HG03571 (cell line): ENCODE data around the gene MTA3.
A peak's percentile ranks its signal among the peaks of the same experiment; 100 is the strongest.

Experiments used
- ATAC-seq: cut with Tn5 transposase; IDR thresholded peaks from one replicate; pipeline ENCODE4 v1.9.1; 2021; ENCODE audit not compliant: unreplicated experiment

Gene MTA3

DNA sequence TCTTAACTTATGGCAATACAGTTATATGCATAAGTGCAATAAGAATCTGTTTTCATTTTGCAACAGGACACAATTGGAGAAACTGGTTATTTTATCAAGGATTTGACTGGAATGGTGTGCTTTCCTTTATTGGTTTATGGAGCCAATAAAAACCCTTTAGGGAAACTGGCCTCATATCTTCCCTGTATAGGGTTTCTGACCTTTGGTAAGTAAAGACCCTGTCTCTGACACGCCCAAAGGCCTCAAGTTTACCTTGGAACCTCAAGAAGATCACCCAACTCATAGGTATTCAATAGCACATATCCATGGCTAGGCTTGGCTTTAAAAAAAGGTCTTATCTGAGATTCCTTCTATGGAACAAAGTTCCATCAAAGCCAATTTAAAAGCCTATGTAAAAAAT is 212.7 kb downstream of the MTA3 start:
- no peak for ATAC-seq

GRCh38 chr2:42783511-42783910 is 215.1 kb downstream of the MTA3 start:
- no peak for ATAC-seq

DNA sequence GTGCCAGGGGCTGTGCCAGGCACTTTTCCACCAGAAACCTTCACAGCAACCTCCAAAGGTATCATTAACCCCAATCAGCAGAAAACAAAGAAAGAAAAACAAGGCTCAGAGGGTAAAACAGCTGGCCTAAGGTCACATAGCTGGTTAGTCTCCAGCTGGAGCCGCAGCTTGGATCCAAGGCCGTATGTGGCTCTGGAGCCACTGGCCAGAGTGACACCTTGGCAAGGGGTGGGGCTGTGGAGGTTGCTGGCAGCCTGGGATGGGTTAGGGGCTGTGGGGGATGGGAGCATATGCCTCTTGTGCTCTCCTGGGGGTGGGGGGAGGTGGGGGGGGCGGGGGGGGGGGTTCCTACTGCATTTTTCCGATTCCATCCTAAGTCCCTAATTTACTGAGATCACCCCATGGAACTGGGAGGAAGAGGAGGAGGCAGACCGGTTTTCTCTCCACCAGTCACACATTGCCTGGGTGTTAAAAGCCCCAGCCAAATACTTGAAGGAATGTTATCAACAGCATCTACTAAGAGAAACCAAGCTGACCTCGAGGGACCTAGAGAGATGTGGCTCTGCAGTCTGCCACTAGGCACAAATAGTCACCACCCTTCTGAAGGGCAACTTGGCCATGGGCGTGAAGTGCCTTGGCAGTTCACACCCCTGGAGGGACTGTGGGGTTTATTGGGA is 215.9 kb downstream of the MTA3 start:
- no peak for ATAC-seq

DNA sequence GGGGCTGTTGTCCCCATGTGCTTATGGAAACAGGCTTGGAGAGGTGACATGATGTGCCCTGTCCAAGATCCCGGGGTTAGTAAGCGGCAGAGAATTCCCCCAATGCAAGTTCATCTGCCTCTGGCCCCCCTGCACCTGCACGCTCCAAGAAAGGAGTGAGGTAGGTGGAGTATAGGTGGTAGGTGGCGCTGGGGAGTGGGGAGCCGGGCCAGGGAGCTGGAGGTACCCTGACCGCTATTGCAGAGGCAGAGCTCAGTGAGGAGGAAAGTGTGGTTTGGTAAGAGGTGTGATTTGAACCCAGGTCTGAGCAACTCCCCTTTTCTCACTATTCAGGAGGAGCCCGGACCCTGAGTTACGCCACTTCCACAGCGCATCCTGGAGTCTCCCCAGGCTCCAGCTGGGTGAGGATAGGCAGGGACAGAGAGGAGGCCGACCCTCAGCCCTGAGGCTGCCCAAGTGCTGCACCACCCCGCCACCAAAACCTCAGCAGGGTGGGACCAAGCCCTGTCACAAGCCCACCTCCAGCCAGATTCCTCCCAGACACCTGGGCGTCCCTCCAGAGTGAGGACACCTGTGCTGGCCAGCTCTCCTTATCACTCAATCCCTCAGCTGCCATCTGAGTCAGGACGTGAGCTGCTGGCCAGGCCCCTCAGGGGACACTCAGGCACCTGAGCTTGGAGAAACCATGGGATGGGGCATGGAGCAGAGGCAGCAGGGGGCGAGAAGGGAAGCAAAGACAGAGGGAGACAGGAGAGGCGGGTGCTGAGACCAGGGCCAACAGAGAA is 218.3 kb downstream of the MTA3 start:
- no peak for ATAC-seq

- ATAC-seq = no peak
Measured at GRCh38 chr2:42787424-42787787, 219.0 kb downstream of the MTA3 start.

GRCh38 chr2:42787788-42788477 is 219.5 kb downstream of the MTA3 start:
- ATAC-seq = no peak

DNA sequence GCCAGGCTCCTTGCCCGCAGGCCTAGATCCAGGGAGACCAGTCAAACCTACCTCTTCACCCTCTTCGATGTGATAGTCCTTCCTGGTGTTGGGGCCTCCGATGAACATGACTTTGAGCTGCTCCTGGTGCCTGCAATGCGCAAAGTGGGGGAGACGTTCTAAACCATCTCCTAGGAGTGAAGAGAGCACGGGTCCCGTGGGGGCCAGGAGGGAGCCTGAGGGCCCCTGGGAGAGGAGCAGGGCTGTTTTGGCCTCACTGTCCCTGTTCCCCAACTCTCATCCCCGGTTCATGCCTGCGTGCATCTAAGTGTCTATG is 220.0 kb downstream of the MTA3 start:
- ATAC-seq = no peak

DNA sequence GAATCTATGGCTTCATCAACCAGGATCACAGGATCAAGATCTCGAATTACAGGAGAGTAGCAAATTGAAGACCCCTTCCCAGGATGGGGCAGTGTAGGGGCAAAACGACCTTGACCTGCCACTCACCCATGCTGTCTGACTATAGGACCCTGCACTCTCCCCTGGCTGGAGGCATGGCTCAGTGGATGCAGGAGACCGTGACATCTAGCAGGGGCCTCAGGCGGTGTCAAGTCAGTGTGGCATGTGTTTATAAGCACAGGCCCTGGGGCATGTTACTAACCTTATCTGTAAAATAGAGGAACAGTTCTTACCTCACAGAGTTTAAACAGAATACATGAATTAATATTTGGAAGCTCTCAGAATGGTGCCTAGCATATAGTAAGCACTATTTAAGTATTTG is 220.4 kb downstream of the MTA3 start:
- no peak for ATAC-seq

GRCh38 chr2:42789751-42790150 is 221.3 kb downstream of the MTA3 start:
- no peak for ATAC-seq

- no peak for ATAC-seq
Measured at GRCh38 chr2:42791606-42792005, 223.2 kb downstream of the MTA3 start.

DNA sequence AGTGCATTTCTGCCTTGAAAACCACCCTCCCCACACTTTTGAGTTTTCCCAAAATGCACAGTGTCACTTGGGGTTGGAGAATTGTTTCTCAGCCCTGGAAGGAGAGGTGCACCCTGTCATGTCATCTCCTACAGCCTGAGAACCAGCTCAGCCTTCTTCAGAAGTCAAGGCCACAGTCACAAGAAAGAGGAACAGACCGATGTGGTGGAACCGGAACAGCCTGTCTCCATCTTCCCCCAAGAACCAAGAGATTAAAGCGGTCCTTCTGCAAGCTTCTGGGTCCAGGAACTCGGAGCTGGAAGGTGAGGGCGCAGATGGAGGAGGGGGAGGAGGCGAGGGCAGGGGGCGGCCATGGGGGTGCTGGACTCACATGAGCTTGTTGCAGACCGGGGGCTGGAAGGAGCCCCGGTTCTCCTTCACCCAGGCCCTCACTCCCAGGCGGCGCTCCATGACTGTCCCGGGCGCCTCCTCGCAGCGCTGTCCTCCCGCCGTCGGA is 223.7 kb downstream of the MTA3 start:
- ATAC-seq = no peak

DNA sequence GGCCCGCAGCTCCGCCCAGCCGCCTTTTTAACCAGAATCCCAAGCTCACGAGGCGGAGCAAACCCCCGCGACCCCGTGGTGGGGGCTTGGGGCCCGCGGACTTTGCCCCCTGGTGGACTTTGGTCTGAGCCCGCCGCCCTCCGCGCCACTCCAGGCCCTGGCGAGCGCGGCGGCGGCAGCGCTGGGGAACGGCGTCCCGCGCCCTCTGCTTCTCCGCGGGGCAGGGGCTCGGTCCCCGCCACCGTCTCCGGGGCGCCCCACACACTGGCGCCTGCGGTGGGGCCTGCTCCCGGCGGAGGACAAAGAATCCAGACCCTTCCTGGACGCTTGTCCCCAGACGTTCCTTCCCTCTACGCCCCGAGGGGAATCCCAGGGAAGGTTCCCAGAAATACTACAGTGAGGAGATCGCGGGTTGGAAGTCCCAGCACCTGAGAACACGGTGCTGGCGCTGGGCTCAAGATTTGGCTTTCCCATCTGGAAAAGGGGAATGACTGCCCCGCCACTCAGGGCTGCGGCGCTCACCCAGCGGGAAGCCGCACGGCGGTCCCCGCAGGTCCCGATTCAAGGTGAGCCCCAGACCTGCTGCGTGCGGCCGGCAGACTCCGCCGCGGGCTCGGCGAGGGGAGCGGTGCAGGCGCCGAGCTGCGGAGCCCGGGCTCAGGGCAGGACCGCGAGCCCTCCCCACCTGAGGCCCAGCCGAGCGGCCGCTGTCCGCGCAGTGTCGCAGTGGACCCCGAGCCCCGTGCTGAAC is 224.3 kb downstream of the MTA3 start, which contains the start of gene HAAO:
Gene HAAO, minus strand, starts transcription at position 1 of the 751 bp plus-strand sequence. CDS start 47 bp downstream, outside the sequence.
- ATAC-seq = peak; percentile 28

- no peak for ATAC-seq
Measured at GRCh38 chr2:42793334-42794270, 225.2 kb downstream of the MTA3 start.

- ATAC-seq = no peak
Measured at GRCh38 chr2:42794271-42795046, 226.0 kb downstream of the MTA3 start.

- no peak for ATAC-seq
Measured at GRCh38 chr2:42795275-42795674, 226.8 kb downstream of the MTA3 start.

- ATAC-seq = no peak
Measured at GRCh38 chr2:42795841-42796301, 227.4 kb downstream of the MTA3 start.

- ATAC-seq = no peak
Measured at GRCh38 chr2:42796427-42797248, 228.2 kb downstream of the MTA3 start.

DNA sequence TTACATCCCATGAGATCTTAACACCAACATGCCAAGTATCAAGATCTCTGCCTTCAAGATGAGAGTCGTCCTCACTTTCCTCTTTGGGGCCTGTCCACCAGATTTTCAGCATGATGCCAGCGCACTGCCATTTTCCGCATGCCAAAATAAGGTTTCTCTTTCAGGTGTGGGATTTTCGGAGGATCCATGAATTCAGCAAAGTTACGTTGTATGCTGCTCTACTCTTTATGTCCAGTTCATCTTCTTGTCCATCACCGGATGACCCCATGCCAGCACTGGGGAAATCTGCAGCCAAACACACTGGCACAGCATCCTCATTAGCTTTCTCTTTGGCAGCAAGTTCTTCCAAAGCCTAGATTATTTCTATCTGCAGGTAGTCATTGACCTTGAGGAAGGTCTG is 228.8 kb downstream of the MTA3 start:
- ATAC-seq = no peak
